Cerebellar cortex (tissue), 1 donor: Measurements from ENCODE around the gene RNPS1.
A peak's percentile ranks its signal among the peaks of the same experiment; 100 is the strongest.

Experiments
- DNase-seq: peaks from one replicate; pipeline ENCODE4 v3.0.0-alpha.2; 2015; ENCODE audit warnings: low spot score

Gene RNPS1

DNA sequence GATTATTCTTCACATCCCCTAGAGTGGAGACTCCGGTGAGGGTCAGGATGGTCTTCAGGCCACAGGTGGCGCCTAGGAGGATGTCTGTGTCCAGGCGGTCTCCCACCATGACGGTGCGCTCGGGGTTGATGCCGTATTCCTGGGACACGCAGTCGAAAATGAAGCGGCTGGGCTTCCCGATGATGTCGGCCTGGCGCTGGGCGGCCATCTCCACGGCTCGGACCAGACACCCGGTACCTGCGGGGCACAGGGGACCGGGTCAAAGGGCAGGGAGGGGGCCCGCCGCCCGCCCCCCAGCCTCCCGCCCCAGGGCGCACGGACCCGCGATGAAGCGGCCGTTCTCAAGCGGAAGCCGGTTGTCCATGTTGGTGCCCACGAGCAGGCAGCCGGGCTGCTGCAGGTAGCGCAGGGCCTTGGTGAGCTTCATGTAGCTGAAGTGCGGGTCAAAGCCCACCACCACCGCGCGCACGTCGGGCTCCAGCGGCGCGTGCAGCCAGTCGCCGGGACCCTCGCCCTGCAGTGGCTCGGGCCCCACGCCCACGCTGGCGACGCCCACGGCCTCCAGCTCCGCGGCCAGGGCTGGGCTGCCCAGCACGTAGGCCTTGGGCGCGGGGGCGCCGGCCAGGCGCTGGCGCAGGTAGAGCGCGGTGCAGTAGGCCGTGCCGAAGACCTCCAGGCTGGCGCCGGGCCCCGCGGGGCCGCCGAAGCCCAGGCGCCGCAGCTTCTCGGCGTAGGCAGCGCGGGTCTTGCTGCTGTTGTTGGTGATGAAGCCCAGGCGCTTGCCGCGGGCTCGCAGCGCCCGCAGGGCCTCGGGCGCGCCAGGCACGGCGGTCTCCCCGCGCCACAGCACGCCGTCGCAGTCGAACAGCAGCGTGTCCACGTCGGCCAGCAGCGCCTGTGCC lies 53.9 kb downstream of the RNPS1 start:
- no peak for DNase-seq

DNA sequence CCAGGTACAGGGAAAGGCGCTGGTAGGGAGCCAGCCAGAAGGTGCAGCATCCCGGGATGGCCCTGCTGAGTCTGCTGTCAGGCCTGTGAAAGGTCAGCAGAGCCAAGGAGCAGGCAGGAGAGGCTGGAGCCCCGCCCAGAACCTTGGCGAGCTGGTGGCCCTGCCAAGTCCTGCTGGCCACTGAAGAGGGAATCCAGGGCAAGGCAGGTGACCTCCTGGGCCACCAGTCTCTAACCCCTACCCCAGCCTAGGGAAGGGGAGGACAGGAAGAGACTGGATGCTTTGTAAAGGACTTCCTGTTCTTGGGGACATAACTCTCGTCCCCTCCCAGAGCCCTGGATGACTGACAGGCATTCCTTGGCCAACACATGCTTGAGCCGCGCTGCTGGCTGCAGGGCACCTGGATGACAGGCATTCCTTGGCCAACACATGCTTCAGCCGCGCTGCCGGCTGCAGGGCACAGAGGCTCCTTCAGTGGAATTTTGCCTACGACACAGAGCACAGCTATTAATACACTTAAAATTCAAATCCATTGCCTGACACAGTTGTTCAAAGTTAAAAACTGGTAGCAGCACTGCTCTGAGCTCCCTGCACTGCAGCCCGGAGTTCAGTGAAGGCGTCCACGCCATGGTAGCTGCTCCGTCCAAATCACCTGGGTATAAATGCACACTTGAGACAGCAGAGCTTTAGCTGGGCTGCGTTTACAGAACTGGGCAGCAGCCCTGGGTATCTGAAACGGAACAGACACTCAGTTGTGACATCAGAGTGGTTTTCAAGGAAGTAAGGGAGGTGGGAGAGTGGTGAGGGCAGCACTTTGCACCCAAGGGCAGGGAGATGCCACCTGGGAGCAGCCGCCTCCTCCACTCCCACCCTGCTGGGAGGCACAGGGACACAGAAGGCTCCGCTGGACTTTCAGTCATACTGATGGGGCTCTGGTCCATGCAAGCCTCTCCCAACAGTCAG lies 55.3 kb downstream of the RNPS1 start:
- peak; percentile 78 for DNase-seq

DNA sequence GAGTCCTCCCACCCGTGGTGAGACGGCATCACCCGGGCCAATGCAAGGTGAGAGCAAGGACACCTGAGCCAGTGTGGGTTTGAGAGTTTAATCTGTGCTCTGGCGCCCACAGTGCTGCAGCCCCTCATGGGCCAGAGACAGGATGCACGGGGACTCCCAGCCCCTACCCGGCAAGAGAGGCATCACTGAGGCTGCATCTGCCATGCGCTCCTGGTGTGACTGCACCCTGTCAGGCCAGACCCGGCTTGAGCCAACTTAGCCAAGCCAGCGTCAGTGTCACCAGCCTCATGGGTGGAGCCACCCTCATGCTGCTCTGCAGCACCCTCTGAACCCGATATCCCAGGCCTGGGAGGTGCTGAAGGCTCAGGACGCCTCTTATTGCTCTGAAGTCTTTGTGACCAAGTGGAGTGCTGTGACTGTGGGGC lies 56.0 kb downstream of the RNPS1 start:
- no peak for DNase-seq

DNA sequence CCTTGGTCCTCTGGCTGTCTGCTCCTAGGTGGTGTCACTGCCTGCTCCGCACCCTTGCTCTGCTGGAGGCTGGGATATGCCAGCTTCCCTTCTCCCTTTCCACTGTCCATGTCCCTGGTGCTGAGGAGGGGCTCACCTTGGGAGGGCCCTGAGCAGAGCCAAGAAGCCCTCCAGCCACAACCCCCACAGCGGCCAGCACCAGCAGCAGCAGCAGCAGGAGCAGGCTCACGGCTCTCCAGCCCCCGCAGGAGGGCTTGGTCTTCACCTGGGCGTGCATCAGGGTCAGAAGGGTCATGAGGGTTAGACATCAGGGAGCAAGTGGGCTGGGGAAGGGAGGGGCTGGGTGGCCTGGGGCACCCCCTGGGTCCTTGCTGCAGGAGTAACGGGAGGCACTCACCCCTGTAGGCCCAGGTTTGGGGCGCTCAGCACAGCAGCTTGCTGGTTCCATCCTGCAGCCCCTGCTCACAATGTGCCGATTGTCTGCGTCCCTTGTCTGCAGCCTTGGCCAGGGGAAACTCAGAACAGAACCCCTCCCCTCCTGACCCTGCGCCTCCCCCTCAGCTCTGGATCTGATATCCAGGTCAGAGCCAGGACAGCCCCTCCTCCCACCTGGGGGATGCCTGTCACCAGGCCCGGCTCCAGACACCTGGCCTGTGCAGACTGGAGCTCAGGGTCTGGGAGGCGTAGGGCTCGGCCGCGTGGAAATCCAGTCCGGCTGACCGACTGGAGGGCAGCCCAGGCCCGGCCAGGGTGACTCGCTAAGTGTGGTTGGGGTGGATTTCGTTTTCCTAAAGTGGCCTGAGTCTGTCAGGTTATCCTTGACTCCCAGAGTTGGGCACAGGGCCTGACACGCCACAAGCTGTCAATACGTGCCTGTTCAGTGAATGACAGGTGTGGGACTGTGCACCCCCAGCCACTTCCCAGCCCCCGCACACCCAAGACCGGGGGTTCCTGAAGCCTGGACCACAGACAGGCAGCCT lies 57.2 kb downstream of the RNPS1 start, which contains the start of gene BRICD5:
BRICD5 (minus strand) TSS at position 478 of the 980 bp plus-strand sequence; CDS start at position 448, 30 bp downstream.
- peak; percentile 35 for DNase-seq

DNA sequence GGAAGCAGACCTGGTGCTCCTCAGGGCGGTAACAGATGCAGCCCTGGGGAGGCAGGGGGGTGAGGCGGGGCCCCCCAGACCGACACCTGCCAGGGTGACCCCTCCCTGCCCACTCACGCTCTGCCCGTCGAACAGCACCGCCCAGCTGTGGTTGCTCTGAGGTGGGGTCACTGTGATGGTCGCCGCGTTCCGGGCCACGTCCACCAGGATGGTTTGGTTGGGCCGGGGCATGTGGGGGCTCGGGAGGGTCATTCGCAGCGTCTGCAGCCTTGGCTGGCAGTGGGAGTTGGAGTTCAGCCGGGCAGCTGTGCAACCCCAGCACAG lies 58.0 kb downstream of the RNPS1 start:
- DNase-seq = no peak

- no peak for DNase-seq
Observed at GRCh38 chr16:2209258-2210008, 58.5 kb downstream of the RNPS1 start.

- DNase-seq = no peak
Observed at GRCh38 chr16:2208772-2209171, 59.2 kb downstream of the RNPS1 start.

DNA sequence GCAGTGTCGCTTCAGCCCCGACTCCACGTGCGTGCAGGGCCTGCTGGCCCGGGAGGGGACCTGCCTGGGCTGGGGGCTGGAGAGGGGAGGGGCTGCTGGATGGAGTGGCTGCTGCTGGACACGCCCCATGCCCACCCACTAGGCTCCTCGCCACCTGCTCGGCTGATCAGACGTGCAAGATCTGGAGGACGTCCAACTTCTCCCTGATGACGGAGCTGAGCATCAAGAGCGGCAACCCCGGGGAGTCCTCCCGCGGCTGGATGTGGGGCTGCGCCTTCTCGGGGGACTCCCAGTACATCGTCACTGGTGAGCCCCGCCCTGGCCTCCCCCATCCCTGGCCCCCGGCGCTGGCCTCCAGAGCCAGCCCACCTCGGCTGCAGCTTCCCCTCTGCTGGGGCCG lies 59.6 kb downstream of the RNPS1 start:
- no peak for DNase-seq

DNA sequence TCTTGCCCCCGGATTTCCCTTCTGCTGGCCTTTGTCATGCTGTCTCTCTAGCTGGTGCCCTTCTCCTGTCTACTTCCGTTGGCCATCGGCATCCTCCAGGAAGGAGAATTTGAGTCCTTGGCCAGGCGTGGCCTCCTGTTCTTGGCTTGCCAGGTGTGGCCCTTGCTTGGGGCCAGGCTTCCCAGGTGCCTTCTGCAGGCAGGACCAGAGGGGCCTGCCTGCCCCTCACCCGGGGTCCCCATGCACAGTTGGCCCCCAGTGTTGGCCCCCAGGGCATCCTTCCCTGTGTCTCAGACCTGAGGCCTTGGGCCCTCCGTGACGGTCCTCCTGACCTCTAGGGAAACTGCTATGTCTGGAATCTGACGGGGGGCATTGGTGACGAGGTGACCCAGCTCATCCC lies 60.1 kb downstream of the RNPS1 start:
- DNase-seq = no peak

DNA sequence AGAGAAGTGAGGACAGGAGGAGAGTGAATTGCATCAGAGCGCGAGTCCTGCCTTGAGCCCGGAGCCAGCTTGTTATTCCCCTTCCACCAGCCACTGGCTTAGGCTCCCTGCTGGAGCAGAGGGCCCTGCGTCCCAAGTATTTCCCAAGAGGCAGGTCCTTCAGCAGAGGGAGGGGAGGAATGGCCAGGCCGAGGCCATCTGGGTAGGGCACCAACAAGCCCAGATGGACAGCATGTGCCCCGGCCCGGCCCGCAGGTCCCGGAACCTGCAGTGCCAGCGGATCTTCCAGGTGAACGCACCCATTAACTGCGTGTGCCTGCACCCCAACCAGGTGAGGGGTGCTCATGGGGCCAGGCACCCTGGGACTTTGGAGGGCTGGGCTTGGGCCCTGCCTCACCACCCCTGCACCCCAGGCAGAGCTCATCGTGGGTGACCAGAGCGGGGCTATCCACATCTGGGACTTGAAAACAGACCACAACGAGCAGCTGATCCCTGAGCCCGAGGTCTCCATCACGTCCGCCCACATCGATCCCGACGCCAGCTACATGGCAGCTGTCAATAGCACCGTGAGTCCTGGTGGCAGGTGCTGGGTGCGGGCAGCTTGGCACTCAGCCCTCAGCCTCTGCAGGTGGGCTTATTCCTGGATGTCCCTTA lies 61.0 kb downstream of the RNPS1 start:
- DNase-seq = no peak

DNA sequence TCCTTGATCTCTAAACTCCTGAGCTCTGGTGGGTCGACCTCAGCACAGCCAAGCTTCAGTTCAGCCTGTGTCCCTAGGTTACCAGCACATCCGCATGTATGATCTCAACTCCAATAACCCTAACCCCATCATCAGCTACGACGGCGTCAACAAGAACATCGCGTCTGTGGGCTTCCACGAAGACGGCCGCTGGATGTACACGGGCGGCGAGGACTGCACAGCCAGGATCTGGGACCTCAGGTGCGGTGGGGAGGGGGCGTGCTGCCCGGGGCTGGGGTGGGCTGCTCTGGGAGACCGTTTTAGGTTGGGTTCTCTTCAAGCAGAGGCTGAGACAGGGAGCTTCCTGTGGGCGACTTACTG lies 61.5 kb downstream of the RNPS1 start:
- no peak for DNase-seq

DNA sequence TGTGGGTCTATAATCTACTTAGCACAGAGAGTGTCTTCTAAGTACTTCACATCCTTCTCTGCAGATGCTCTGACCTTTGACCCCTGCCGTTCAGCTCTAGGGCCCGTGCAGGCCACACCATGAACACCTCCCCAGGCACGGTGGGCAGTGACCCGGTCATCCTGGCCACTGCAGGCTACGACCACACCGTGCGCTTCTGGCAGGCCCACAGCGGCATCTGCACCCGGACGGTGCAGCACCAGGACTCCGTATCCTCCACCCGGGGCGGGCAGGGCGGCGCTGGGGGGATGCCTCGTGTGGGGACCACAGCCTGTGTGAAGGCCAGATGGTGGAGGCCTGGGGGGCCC lies 62.0 kb downstream of the RNPS1 start:
- DNase-seq = no peak

- peak; percentile 80 for DNase-seq
Observed at GRCh38 chr16:2205104-2205966, 62.6 kb downstream of the RNPS1 start, which contains the start of gene MLST8. TSS of gene MLST8 (plus strand) at chr16:2205454. CDS start at chr16:2206086, 632 bp downstream.

DNA sequence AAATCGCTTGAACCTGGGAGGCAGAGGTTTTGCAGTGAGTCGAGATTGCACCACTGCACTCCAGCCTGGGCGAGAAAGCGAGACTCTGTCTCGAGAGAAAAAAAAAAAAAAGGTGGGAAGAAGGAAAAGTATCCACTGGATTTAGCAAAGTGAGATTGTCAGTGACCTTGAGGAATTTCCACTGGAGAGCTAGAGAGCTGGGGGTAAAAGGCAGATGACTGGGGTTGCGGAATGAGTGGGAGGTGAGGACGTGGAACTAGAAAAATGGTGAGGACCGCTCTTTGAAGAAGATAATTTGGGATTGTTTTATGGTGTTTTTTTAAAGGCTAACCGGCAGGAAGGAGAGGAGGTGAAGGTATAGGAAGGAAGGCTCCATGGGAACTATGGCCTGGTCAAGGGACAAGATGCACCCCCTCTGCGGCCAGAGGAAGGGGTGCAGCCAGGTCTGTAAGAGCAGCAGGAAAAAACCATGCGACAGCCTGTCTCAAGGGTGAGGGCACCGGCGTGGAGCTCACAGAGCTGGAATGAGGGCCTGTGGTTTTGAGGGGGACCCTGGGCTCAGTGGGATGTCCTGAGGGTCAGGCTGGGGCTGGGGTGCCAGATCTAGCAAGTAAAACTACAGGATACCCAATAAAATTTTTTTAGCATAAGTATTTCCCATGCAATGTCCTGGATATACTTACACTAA lies 63.4 kb downstream of the RNPS1 start:
- DNase-seq = no peak
